Left lung (tissue), 10 donors: Measurements from ENCODE around the gene EREG. TPM values are rescaled to one million over a fixed set of nuclear protein-coding genes. Genes with fewer than 3 reads are reported as not detected.

Source experiments
- ATAC-seq: fragments of 200-7000 bp; cut with Tn5 transposase; one replicate; pipeline ENCODE4 v1.9.1; 2020; ENCODE audit warnings: moderate library complexity
- DNase-seq, 4 donors: peaks; one replicate each; pipeline ENCODE4 v3.0.0-alpha.2; 2013 to 2020
- H3K27ac ChIP-seq, 2 donors: fragments of 200-600 bp; sonication (generic) in 1 of 2; one replicate each; pipeline versions ENCODE4 v1.5.0 to v1.8.0; 2020 to 2021
- H3K27me3 ChIP-seq, 2 donors: fragments of 200-600 bp; sonication (generic) in 1 of 2; one replicate each; pipeline versions ENCODE4 v1.5.0 to v1.8.0; 2020 to 2021
- H3K36me3 ChIP-seq, 2 donors: fragments of 200-600 bp; sonication (generic) in 1 of 2; one replicate each; pipeline versions ENCODE4 v1.5.0 to v1.8.0; 2020 to 2021
- H3K4me1 ChIP-seq, 2 donors: fragments of 200-600 bp; one replicate each; pipeline ENCODE4 v1.8.0; 2021
- H3K4me3 ChIP-seq, 2 donors: fragments of 200-600 bp; sonication (generic) in 1 of 2; one replicate each; pipeline versions ENCODE4 v1.5.0 to v1.8.0; 2020 to 2021; ENCODE audit warnings: mild to moderate bottlenecking in 1 of 2
- H3K9me3 ChIP-seq, 2 donors: fragments of 200-600 bp; sonication (generic) in 1 of 2; one replicate each; pipeline versions ENCODE4 v1.5.0 to v1.8.0; 2020 to 2021
- intact Hi-C, 2 donors: fragments of 100-400 bp; cut with DNase I; formaldehyde crosslinking; loops; one replicate each; pipeline versions ENCODE4 v1.11.2 to v1.14.2; 2022
- polyA plus RNA-seq, 6 donors: library from polyadenylated mRNA; unstranded; fragments of 120-200 nt; gene quantifications; one replicate each; pipeline ENCODE4 v1.2.1, GENCODE V29; 2013; ENCODE audit not compliant: insufficient read length in 6 of 6
- total RNA-seq, 2 donors: library from RNA; stranded (reverse); fragmentation: NEBNext Ultra II Directional; extraction: Animal tissue kit (Norgen Biotek cat#: 25700); gene quantifications; one replicate each; pipeline ENCODE4 v1.2.1, GENCODE V29; 2021
- TF ChIP-seq, protein P1 (sequence below), 2 donors: fragments of 200-600 bp; sonication (generic) in 1 of 2; IDR thresholded peaks; one replicate each; pipeline versions ENCODE4 v1.5.0 to v1.8.0; 2021; ENCODE audit warnings: antibody characterized with exemption in 2 of 2
- donor health status: DM: no; HTN: yes; CAD: no.
- donor health status: DM: no; HTN: no; CAD: no.

Gene EREG
- total and polyA plus RNA-seq, 8 donors = 0.14 to 3.6 (median 0.28) TPM

DNA sequence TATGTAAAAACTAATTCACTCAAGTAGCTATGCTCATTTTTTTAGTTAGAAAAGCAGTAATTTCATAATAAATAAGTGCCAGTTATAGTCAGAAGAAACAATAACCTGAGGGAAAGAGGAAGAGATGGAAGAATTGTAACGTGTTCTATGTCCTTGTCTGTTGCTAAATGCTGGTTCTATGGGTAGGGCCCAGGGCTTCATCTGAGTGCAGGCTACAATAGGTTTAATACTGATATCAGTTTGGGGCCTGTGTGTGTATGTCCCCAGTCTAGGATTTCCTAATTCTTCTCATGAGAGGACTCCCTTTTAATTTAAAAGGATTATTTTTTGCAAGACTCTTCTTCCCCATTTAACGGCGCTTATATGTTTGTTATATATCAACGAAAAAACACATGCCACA, 3.3 kb upstream of the EREG start:
- intact Hi-C loops = no loop called here
- no peak for DNase-seq
- no peak overlapping the region for H3K27ac ChIP-seq
- no peak for ATAC-seq
- H3K4me1 ChIP-seq = peaks cover 3 to 17% of the 10 kb centered on the region in 2 donors
- no peaks in the 10 kb centered on the region for H3K9me3 ChIP-seq
- H3K27me3 ChIP-seq = peaks cover 15 to 26% of the 10 kb centered on the region in 2 donors
- TF ChIP-seq, protein P1, sequence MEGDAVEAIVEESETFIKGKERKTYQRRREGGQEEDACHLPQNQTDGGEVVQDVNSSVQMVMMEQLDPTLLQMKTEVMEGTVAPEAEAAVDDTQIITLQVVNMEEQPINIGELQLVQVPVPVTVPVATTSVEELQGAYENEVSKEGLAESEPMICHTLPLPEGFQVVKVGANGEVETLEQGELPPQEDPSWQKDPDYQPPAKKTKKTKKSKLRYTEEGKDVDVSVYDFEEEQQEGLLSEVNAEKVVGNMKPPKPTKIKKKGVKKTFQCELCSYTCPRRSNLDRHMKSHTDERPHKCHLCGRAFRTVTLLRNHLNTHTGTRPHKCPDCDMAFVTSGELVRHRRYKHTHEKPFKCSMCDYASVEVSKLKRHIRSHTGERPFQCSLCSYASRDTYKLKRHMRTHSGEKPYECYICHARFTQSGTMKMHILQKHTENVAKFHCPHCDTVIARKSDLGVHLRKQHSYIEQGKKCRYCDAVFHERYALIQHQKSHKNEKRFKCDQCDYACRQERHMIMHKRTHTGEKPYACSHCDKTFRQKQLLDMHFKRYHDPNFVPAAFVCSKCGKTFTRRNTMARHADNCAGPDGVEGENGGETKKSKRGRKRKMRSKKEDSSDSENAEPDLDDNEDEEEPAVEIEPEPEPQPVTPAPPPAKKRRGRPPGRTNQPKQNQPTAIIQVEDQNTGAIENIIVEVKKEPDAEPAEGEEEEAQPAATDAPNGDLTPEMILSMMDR (IDR thresholded peaks at IDR 0.05) = no peak
- no peak overlapping the region for H3K4me3 ChIP-seq
- no peaks in the 10 kb centered on the region for H3K36me3 ChIP-seq

DNA sequence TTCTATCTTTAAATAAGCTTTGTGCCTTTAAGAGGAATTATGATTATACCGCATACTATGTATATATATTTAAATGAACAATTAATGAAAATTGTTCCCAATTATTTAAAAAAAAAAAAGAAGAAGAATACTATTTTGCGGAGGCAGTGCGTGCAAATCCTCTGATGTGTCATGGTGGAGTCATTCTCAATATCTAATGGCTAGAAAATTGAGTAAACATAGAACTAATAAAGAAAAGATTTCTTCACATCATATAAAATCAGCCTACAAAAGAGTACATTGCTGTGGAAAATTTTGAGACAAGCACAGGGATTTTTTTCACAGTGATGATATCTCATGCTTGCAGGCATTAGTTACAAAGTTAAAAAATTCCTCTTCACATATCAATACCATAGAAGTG, 2.6 kb upstream of the EREG start:
- intact Hi-C loops = no loop called here
- no peak overlapping the region for H3K4me3 ChIP-seq
- ATAC-seq (no peak), DNase-seq (no peak)
- TF ChIP-seq, protein P1 (IDR thresholded peaks at IDR 0.05) = no peak
- peaks cover 15 to 26% of the 10 kb centered on the region in 2 donors for H3K27me3 ChIP-seq
- no peak overlapping the region for H3K27ac ChIP-seq
- no peaks in the 10 kb centered on the region for H3K36me3 ChIP-seq
- no peaks in the 10 kb centered on the region for H3K9me3 ChIP-seq
- H3K4me1 ChIP-seq = peaks cover 3 to 20% of the 10 kb centered on the region in 2 donors

DNA sequence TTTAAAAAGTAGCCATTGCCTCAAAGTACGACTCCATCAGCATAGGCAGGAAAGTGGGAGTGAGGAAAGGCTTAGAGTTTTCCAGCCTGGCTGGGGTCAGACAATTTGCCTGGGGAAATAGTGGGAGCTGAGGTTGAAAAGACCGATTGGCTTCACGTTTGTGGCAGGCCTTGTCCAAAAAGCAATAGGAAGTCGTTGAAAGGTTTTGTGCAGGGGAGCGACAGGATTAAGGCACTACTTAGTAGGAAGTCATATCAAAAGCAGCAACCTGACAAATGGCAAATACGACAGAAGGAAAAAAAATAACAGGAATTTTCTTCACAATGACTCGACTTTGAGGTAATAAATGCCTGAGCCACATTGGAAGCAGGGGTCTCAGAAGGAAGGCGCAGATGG, 691 bp upstream of the EREG start:
- no peak for ATAC-seq
- DNase-seq = no peak

DNA sequence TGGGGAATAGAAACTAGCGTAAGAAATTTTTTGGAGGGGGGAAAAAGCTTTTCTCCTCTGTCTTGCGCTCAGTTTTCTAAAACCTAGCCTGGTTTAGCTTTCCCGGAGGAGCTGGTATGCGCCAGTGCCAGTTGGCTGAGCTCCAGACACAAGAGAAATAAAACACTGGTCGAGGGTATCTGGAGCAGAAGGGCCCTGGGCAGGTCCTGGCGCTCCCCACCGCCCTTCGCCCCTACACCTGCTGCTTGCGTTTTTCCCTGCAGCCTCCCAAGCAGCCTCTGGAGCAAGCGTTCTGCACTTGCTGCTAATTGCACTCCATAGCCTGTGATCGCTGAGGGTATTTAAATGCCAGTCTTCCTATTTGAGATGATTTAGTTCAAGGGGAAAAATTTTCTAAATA, 816 bp downstream of the EREG start:
- H3K4me1 ChIP-seq = peaks cover 3 to 20% of the 10 kb centered on the region in 2 donors
- H3K27me3 ChIP-seq = peaks cover 15 to 26% of the 10 kb centered on the region in 2 donors
- H3K36me3 ChIP-seq = no peaks in the 10 kb centered on the region
- H3K27ac ChIP-seq = no peak overlapping the region
- peak; percentile 66 for ATAC-seq
- no peaks in the 10 kb centered on the region for H3K9me3 ChIP-seq
- H3K4me3 ChIP-seq = peak overlapping the region in 1 of 2 donors; percentile 46
- intact Hi-C loops = no loop called here
- peak in 3 of 4 donors; percentile 20 to 67 (median 30) for DNase-seq
- TF ChIP-seq, protein P1 (IDR thresholded peaks at IDR 0.05) = no peak

More for the DNA sequence above, 691 bp upstream of the EREG start:
- no peaks in the 10 kb centered on the region for H3K9me3 ChIP-seq
- peaks cover 15 to 26% of the 10 kb centered on the region in 2 donors for H3K27me3 ChIP-seq
- no peak overlapping the region for H3K4me3 ChIP-seq
- TF ChIP-seq, protein P1 (IDR thresholded peaks at IDR 0.05) = no peak
- peaks cover 3 to 20% of the 10 kb centered on the region in 2 donors for H3K4me1 ChIP-seq
- H3K27ac ChIP-seq = no peak overlapping the region
- H3K36me3 ChIP-seq = no peaks in the 10 kb centered on the region
- intact Hi-C loops = no loop called here

DNA sequence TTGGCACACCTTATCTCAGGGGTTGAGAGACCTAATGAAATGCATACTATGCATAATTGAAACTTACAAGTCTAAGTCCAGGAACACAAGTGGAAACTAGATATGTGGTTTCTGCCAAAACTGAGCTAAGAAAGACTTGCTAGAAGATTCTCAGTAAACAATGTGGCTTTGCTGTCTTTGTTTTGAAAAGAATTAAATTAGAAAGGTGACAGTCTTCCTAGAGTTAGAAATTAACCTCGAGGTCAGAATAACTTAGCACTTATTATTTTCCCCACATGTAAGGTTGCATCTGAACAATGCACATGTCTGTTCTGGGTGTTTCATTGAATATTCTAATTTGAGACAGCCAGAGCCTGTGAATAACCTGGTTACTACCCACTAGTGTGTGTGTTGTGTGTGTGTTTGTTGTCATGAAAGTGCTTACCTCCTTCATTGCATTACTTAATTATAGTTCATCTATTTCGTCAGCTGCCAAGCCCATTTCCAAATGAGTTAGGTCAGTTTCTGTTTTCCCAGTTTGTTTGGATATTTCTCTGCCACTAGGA, 1.5 kb downstream of the EREG start:
- peaks cover 3 to 20% of the 10 kb centered on the region in 2 donors for H3K4me1 ChIP-seq
- no peak overlapping the region for H3K4me3 ChIP-seq
- DNase-seq (no peak), ATAC-seq (no peak)
- TF ChIP-seq, protein P1 (IDR thresholded peaks at IDR 0.05) = no peak
- no peak overlapping the region for H3K27ac ChIP-seq
- intact Hi-C loops = no loop called here
- peaks cover 15 to 26% of the 10 kb centered on the region in 2 donors for H3K27me3 ChIP-seq
- no peaks in the 10 kb centered on the region for H3K36me3 ChIP-seq
- no peaks in the 10 kb centered on the region for H3K9me3 ChIP-seq
